Neuronal stem cell (in vitro differentiated cells): ENCODE results near the gene ACADS.
A peak's percentile ranks its signal among the peaks of the same experiment; 100 is the strongest.

Source experiments
- DNase-seq: peaks from one replicate; pipeline ENCODE4 v3.0.0-alpha.2; 2013; ENCODE audit warnings: low spot score
- H2AFZ ChIP-seq: one replicate; pipeline ENCODE4 v1.6.1; 2013; ENCODE audit warnings: mild to moderate bottlenecking, low read length, inconsistent platforms
- H2AK5ac ChIP-seq: 2 replicates; pipeline ENCODE4 v1.6.1; 2013; ENCODE audit warnings: low read depth, mild to moderate bottlenecking, inconsistent platforms, low read length, moderate library complexity, mixed read lengths
- H2BK120ac ChIP-seq: 2 replicates; pipeline ENCODE4 v1.6.1; 2013; ENCODE audit warnings: low read depth, mild to moderate bottlenecking, inconsistent platforms, low read length, moderate library complexity, mixed read lengths
- H2BK12ac ChIP-seq: one replicate; pipeline ENCODE4 v1.6.1; 2013; ENCODE audit warnings: low read length, inconsistent platforms
- H2BK15ac ChIP-seq: 2 replicates; pipeline ENCODE4 v1.6.1; 2013; ENCODE audit warnings: mild to moderate bottlenecking, low read length, inconsistent platforms, mixed read lengths
- H2BK5ac ChIP-seq: one replicate; pipeline ENCODE4 v1.6.1; 2013; ENCODE audit warnings: inconsistent platforms, mild to moderate bottlenecking, low read length, moderate library complexity
- H3K14ac ChIP-seq: one replicate; pipeline ENCODE4 v1.6.1; 2013; ENCODE audit warnings: low read length, inconsistent platforms
- H3K18ac ChIP-seq: 2 replicates; pipeline ENCODE4 v1.6.1; 2013; ENCODE audit warnings: low read length, inconsistent platforms
- H3K23ac ChIP-seq: 2 replicates; pipeline ENCODE4 v1.6.1; 2013; ENCODE audit warnings: low read depth, mild to moderate bottlenecking, mixed read lengths, low read length, inconsistent platforms; ENCODE audit not compliant: poor library complexity
- H3K27ac ChIP-seq: replicated peaks from 3 replicates; pipeline ENCODE4 v1.5.1; 2013; ENCODE audit warnings: low read length, inconsistent platforms
- H3K27me3 ChIP-seq, 3 experiments: 2 replicates each; pipeline ENCODE4 v1.6.1; 2013; ENCODE audit warnings: low read length in 3 of 3, mild to moderate bottlenecking in 2 of 3, inconsistent platforms in 1 of 3, low read depth in 1 of 3, mixed read lengths in 1 of 3, moderate library complexity in 1 of 3; ENCODE audit not compliant: control insufficient read depth in 3 of 3, insufficient read depth in 3 of 3
- H3K36me3 ChIP-seq, 2 donors: replicated peaks in 1 of 2; 2 replicates each; pipeline ENCODE4 v1.6.1; 2013; ENCODE audit warnings: low read length in 2 of 2; ENCODE audit not compliant: control insufficient read depth in 2 of 2, insufficient read depth in 2 of 2
- H3K4ac ChIP-seq: 2 replicates; pipeline ENCODE4 v1.6.1; 2013; ENCODE audit warnings: inconsistent platforms, mild to moderate bottlenecking, low read length, moderate library complexity
- H3K4me1 ChIP-seq, 2 donors: 1 replicate in 1 of 2; 2 replicates in 1 of 2; pipeline ENCODE4 v1.6.1; 2013; ENCODE audit warnings: low read length in 2 of 2, low read depth in 1 of 2; ENCODE audit not compliant: control insufficient read depth in 2 of 2, insufficient read depth in 1 of 2
- H3K4me2 ChIP-seq: one replicate; pipeline ENCODE4 v1.6.1; 2013; ENCODE audit warnings: mild to moderate bottlenecking, low read length, inconsistent platforms; ENCODE audit not compliant: insufficient read depth, poor library complexity, severe bottlenecking
- H3K4me3 ChIP-seq, 2 donors: 2 replicates each; pipeline ENCODE4 v1.5.1; 2013; ENCODE audit warnings: low read length in 2 of 2, mild to moderate bottlenecking in 2 of 2, inconsistent platforms in 1 of 2, moderate library complexity in 1 of 2
- H3K79me1 ChIP-seq: one replicate; pipeline ENCODE4 v1.6.1; 2013; ENCODE audit warnings: low read depth, mild to moderate bottlenecking, inconsistent platforms, low read length, moderate library complexity
- H3K9ac ChIP-seq: one replicate; pipeline ENCODE4 v1.6.1; 2013; ENCODE audit warnings: mild to moderate bottlenecking, low read depth, low read length, inconsistent platforms; ENCODE audit not compliant: poor library complexity
- H3K9me3 ChIP-seq, 2 donors: replicated peaks in 1 of 2; 2 replicates each; pipeline versions ENCODE3 to v1.6.1; 2013; ENCODE audit warnings: low read length in 2 of 2, mild to moderate bottlenecking in 2 of 2, inconsistent platforms in 1 of 2, low read depth in 1 of 2, mixed read lengths in 1 of 2, moderate library complexity in 1 of 2; ENCODE audit not compliant: control insufficient read depth in 2 of 2, insufficient read depth in 1 of 2
- H4K8ac ChIP-seq: one replicate; pipeline ENCODE4 v1.6.1; 2013; ENCODE audit warnings: low read depth, mild to moderate bottlenecking, inconsistent platforms, low read length, moderate library complexity
- H4K91ac ChIP-seq: one replicate; pipeline ENCODE4 v1.6.1; 2013; ENCODE audit warnings: low read length, low read depth, mild to moderate bottlenecking, inconsistent platforms; ENCODE audit not compliant: poor library complexity
- WGBS, 2 donors: extraction: QIAGEN DNeasy Blood & Tissue Kit; methylation state at CpG; one replicate each; pipeline ENCODE4 v1.1.7; 2013; ENCODE audit warnings: missing lambda C conversion rate in 2 of 2, mixed read lengths in 1 of 2; ENCODE audit not compliant: insufficient read length in 2 of 2, insufficient replicate concordance in 1 of 2; ENCODE audit errors: extremely low coverage in 2 of 2; 5-methylcytosine and 5-hydroxymethylcytosine counted together

ACADS gene

GRCh38 chr12:120708651-120709050 lies 17.0 kb upstream of the ACADS start:
- DNase-seq: no peak
- WGBS, 2 donors: no CpG with 5 or more reads among the region's 4 CpGs

DNA sequence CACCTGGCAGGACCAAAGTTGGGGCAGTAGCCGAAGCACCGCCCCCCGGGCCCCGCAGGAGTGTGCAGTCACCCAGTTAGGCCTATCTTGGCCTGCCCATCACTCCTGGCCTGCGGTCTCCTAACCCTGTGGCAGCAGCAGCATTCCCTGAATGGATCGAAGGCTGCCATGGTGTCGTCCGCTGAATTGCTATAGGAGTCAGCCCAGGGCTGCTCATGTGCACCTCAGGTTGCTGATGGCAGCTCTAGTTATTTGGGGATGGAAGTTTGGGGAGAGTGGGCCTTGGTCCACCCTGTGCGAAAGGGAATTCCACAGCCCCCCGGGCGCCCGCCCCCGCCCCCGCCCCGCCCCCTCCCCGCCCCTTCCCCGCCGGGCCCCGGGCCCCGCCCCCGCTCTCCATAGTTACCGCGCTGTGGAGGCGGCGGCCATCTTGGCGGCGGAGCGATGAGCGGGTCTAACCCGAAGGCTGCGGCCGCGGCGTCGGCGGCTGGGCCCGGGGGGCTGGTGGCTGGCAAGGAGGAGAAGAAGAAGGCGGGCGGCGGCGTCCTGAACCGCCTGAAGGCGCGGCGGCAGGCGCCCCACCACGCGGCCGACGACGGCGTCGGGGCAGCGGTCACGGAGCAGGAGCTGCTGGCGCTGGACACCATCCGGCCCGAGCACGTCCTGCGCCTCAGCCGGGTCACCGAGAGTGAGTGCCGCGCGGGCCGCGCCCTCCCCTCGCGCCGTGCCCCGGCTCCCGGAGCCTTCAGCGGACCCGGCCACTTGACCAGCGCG lies 15.4 kb upstream of the ACADS start, which contains the start of gene UNC119B:
Gene UNC119B, plus strand, starts transcription at position 428 of the 774 bp plus-strand sequence. Its CDS starts 17 bp downstream, at position 445.
- Histone ChIP-seq H3K9me3 (no peaks in the 10 kb centered on the region), H3K36me3 (peaks cover 15 to 44% of the 10 kb centered on the region in 2 donors), H3K4me1 (peaks cover 10 to 13% of the 10 kb centered on the region in 2 donors), H3K9ac (peak within 1 kb of the TSS; percentile 95), H2AK5ac (peak within 1 kb of the TSS; percentile 74), H3K4me3 (peak within 1 kb of the TSS; percentile 90 to 99), H3K14ac (peak within 1 kb of the TSS; percentile 77), H2BK5ac (peak within 1 kb of the TSS; percentile 76), H3K4ac (no peak within 1 kb of the TSS), H2BK15ac (peak within 1 kb of the TSS; percentile 76), H3K27me3 (no peaks in the 10 kb centered on the region), H3K4me2 (peak within 1 kb of the TSS; percentile 81), H3K27ac (peak within 1 kb of the TSS; percentile 63), H3K18ac (peak within 1 kb of the TSS; percentile 99), H2AFZ (peak within 1 kb of the TSS; percentile 97), H4K91ac (no peak within 1 kb of the TSS), H2BK12ac (no peak within 1 kb of the TSS), H4K8ac (no peak within 1 kb of the TSS), H3K23ac (peak within 1 kb of the TSS; percentile 82), H2BK120ac (peak within 1 kb of the TSS; percentile 73), H3K79me1 (peaks cover 5% of the 10 kb centered on the region)
- DNase-seq: peak; percentile 64
- no CpG with 5 or more reads among the region's 76 CpGs for WGBS, 2 donors

More at GRCh38 chr12:120708651-120709050, 17.0 kb upstream of the ACADS start:
- no peaks in the 10 kb centered on the region for H3K79me1 ChIP-seq
- H2BK15ac ChIP-seq: no peak overlapping the region
- H3K4me2 ChIP-seq: no peak overlapping the region
- no peak overlapping the region for H3K27ac ChIP-seq
- no peak overlapping the region for H2AFZ ChIP-seq
- no peak overlapping the region for H2BK120ac ChIP-seq
- H2BK12ac ChIP-seq: no peak overlapping the region
- H3K4me3 ChIP-seq: no peak overlapping the region
- H2AK5ac ChIP-seq: no peak overlapping the region
- H3K9ac ChIP-seq: no peak overlapping the region
- no peak overlapping the region for H4K8ac ChIP-seq
- no peak overlapping the region for H4K91ac ChIP-seq
- peaks cover 5 to 43% of the 10 kb centered on the region in 2 donors for H3K36me3 ChIP-seq
- peaks cover 10 to 13% of the 10 kb centered on the region in 2 donors for H3K4me1 ChIP-seq
- H3K23ac ChIP-seq: no peak overlapping the region
- H3K14ac ChIP-seq: no peak overlapping the region
- no peaks in the 10 kb centered on the region for H3K9me3 ChIP-seq
- no peak overlapping the region for H3K18ac ChIP-seq
- no peak overlapping the region for H3K4ac ChIP-seq
- H2BK5ac ChIP-seq: no peak overlapping the region
- no peaks in the 10 kb centered on the region for H3K27me3 ChIP-seq

GRCh38 chr12:120710805-120711296 lies 14.8 kb upstream of the ACADS start:
- Histone ChIP-seq H3K14ac (peak overlapping the region; percentile 77), H2BK120ac (no peak overlapping the region), H4K8ac (no peak overlapping the region), H4K91ac (no peak overlapping the region), H3K4me1 (peaks cover 10 to 13% of the 10 kb centered on the region in 2 donors), H3K4me3 (peak overlapping the region; percentile 90 to 99), H2BK12ac (no peak overlapping the region), H2BK5ac (peak overlapping the region; percentile 76), H3K27ac (peak overlapping the region; percentile 45), H3K27me3 (no peaks in the 10 kb centered on the region), H3K23ac (peak overlapping the region; percentile 82), H3K79me1 (peaks cover 5% of the 10 kb centered on the region), H2AK5ac (peak overlapping the region; percentile 74), H3K18ac (peak overlapping the region; percentile 99), H3K36me3 (peaks cover 17 to 43% of the 10 kb centered on the region in 2 donors), H3K4me2 (peak overlapping the region; percentile 81), H3K4ac (no peak overlapping the region), H2AFZ (peak overlapping the region; percentile 97), H3K9me3 (no peaks in the 10 kb centered on the region), H2BK15ac (peak overlapping the region; percentile 76), H3K9ac (peak overlapping the region; percentile 95)
- no peak for DNase-seq
- WGBS, 2 donors: no CpG with 5 or more reads among the region's 31 CpGs

DNA sequence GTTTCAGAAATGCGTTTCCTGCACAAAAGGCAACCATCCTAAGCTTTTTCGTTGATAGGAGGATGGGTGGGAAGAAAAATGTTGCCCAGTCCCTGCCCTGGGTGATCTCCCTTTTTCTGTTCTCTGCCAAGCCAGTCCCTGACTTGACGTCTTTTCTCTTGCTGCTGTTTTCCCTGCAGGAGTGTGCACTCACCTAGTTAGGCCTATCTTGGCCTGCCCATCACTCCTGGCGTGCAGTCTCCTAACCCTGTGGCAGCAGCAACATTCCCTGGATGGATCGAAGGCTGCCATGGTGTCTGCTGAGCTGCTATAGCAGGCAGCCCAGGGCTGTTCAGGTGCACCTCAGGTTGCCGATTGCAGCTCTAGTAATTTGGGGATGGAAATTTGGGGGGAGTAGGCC lies 14.2 kb upstream of the ACADS start:
- H3K79me1 ChIP-seq: peaks cover 5% of the 10 kb centered on the region
- H3K23ac ChIP-seq: no peak overlapping the region
- no peak overlapping the region for H4K91ac ChIP-seq
- peak overlapping the region; percentile 57 to 90 for H3K4me3 ChIP-seq
- peak overlapping the region; percentile 49 for H3K18ac ChIP-seq
- H3K9ac ChIP-seq: peak overlapping the region; percentile 38
- no peak overlapping the region for H2BK5ac ChIP-seq
- no peak overlapping the region for H2BK15ac ChIP-seq
- no CpG with 5 or more reads among the region's 6 CpGs for WGBS, 2 donors
- H2AFZ ChIP-seq: no peak overlapping the region
- no peaks in the 10 kb centered on the region for H3K27me3 ChIP-seq
- no peak overlapping the region for H3K4ac ChIP-seq
- no peak overlapping the region for H2AK5ac ChIP-seq
- H3K9me3 ChIP-seq: no peaks in the 10 kb centered on the region
- DNase-seq: no peak
- H4K8ac ChIP-seq: no peak overlapping the region
- peak overlapping the region; percentile 81 for H3K4me2 ChIP-seq
- H3K36me3 ChIP-seq: peaks cover 22 to 48% of the 10 kb centered on the region in 2 donors
- no peak overlapping the region for H3K14ac ChIP-seq
- H2BK120ac ChIP-seq: no peak overlapping the region
- H3K4me1 ChIP-seq: peaks cover 10 to 13% of the 10 kb centered on the region in 2 donors
- H2BK12ac ChIP-seq: no peak overlapping the region
- H3K27ac ChIP-seq: no peak overlapping the region
